Endothelial cell of umbilical vein (primary cell): ENCODE data around the gene TBC1D5.

ENCODE experiments used
- EZH2 ChIP-seq: IDR thresholded peaks from 2 replicates; pipeline ENCODE4 v1.6.1; 2012; ENCODE audit warnings: borderline replicate concordance, low read depth, mild to moderate bottlenecking, moderate library complexity, low read length, inconsistent platforms; ENCODE audit not compliant: severe bottlenecking
- JUN ChIP-seq: IDR thresholded peaks from 2 replicates; pipeline ENCODE4 v1.6.1; 2011; ENCODE audit warnings: borderline replicate concordance, low read depth; ENCODE audit not compliant: insufficient read length, insufficient read depth
- POLR2A ChIP-seq: IDR thresholded peaks from 2 replicates; pipeline ENCODE4 v1.6.1; 2012; ENCODE audit warnings: low read depth, mild to moderate bottlenecking, control low read depth, low read length
- POLR2AphosphoS5 ChIP-seq: IDR thresholded peaks from 2 replicates; pipeline ENCODE4 v1.6.1; 2012; ENCODE audit warnings: low read depth, mild to moderate bottlenecking, control low read depth, low read length, moderate library complexity; ENCODE audit not compliant: insufficient read depth
- TF ChIP-seq, protein P1 (sequence below), 2 donors: IDR thresholded peaks; 1 replicate in 1 of 2; 2 replicates in 1 of 2; pipeline ENCODE4 v1.5.1; 2011; ENCODE audit warnings: low read length in 2 of 2, mild to moderate bottlenecking in 2 of 2, moderate library complexity in 2 of 2, control low read depth in 1 of 2, inconsistent platforms in 1 of 2, low read depth in 1 of 2; ENCODE audit not compliant: insufficient read depth in 1 of 2; ENCODE audit errors: extremely low read depth in 1 of 2

DNA sequence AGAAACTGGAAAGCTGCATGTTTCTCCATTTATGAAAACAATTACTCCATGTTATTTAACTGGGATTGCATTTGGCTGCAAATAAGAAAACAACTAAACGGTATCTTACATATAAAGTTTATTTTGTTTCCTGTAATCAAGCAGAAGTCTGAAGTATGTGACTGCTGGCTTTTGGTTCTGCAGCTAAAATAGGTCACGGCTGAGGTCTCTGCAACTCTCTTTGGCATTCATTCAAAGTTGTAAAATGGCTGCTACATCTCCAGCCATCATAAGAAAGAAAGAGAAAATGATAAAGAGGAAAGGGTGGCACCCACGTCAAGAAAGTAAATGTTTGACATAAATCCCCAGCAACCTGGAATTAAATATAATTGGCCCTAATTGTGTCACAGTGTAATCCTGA lies 406.1 kb downstream of the TBC1D5 start:
- TF ChIP-seq, protein P1, sequence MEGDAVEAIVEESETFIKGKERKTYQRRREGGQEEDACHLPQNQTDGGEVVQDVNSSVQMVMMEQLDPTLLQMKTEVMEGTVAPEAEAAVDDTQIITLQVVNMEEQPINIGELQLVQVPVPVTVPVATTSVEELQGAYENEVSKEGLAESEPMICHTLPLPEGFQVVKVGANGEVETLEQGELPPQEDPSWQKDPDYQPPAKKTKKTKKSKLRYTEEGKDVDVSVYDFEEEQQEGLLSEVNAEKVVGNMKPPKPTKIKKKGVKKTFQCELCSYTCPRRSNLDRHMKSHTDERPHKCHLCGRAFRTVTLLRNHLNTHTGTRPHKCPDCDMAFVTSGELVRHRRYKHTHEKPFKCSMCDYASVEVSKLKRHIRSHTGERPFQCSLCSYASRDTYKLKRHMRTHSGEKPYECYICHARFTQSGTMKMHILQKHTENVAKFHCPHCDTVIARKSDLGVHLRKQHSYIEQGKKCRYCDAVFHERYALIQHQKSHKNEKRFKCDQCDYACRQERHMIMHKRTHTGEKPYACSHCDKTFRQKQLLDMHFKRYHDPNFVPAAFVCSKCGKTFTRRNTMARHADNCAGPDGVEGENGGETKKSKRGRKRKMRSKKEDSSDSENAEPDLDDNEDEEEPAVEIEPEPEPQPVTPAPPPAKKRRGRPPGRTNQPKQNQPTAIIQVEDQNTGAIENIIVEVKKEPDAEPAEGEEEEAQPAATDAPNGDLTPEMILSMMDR (IDR thresholded peaks at IDR 0.05; ENCODE audit: extremely low read depth in 1 of 2, insufficient read depth in 1 of 2, low read depth in 1 of 2, low read length in 2 of 2): no peak
- TF ChIP-seq EZH2 (no peak), POLR2A (no peak), POLR2AphosphoS5 (no peak), JUN (no peak)
